HEK293 (cell line): ENCODE results near the gene SSTR4.

Source experiments
- CTCF ChIA-PET: fragments of 350-600 bp; formaldehyde crosslinking; extraction: SDS; loops from one replicate; lab custom pipeline; 2021; ENCODE audit warnings: antibody characterized with exemption; lab: Yijun Ruan, JAX
- POLR2A ChIA-PET: fragments of 300-600 bp; formaldehyde crosslinking; extraction: SDS; loops from one replicate; lab custom pipeline; 2020; ENCODE audit warnings: antibody characterized with exemption, inconsistent platforms; lab: Yijun Ruan, JAX
- H3K27ac ChIP-seq: fragments of 200-500 bp; sonication (Bioruptor generic); 2 replicates; pipeline ENCODE4 v1.5.1; 2014; ENCODE audit warnings: low read depth, low read length, control low read depth, inconsistent platforms; ENCODE audit errors: extremely low read depth
- H3K36me3 ChIP-seq, 2 experiments: fragments of 200-500 bp in 1 of 2; sonication (Bioruptor generic) in 1 of 2; 1 replicate in 1 of 2; 2 replicates in 1 of 2; pipeline ENCODE4 v1.5.1; 2014 to 2017; ENCODE audit warnings: inconsistent platforms in 2 of 2, low read length in 2 of 2; ENCODE audit not compliant: control insufficient read depth in 2 of 2, insufficient read depth in 1 of 2
- H3K4me1 ChIP-seq: fragments of 200-500 bp; sonication (Bioruptor generic); 2 replicates; pipeline ENCODE4 v1.5.1; 2014; ENCODE audit warnings: mild to moderate bottlenecking, low read length, inconsistent platforms; ENCODE audit not compliant: control insufficient read depth, insufficient read depth
- H3K4me3 ChIP-seq: 2 replicates; pipeline ENCODE4 v1.5.1; 2011; ENCODE audit warnings: low read depth, mild to moderate bottlenecking, control low read depth, low read length, moderate library complexity
- H3K9me3 ChIP-seq: fragments of 200-500 bp; sonication (Bioruptor generic); 2 replicates; pipeline ENCODE4 v1.5.1; 2014; ENCODE audit warnings: low read depth, low read length, inconsistent platforms; ENCODE audit not compliant: control insufficient read depth, insufficient read depth
- GFI1B ChIP-seq: fragments of 450-650 bp; formaldehyde crosslinking; IDR thresholded peaks from 2 replicates; pipeline ENCODE4 v1.5.1; 2016; ENCODE audit warnings: missing biosample characterization, missing genetic modification characterization
- GLI2 ChIP-seq: fragments of 450-650 bp; formaldehyde crosslinking; IDR thresholded peaks from 2 replicates; pipeline ENCODE4; 2017; ENCODE audit warnings: missing biosample characterization, missing genetic modification characterization, low read depth, borderline replicate concordance
- GLIS2 ChIP-seq: fragments of 450-650 bp; formaldehyde crosslinking; IDR thresholded peaks from 2 replicates; pipeline ENCODE4 v1.5.1; 2016; ENCODE audit warnings: missing biosample characterization, missing genetic modification characterization
- HIC1 ChIP-seq: fragments of 450-650 bp; formaldehyde crosslinking; IDR thresholded peaks from 2 replicates; pipeline ENCODE4 v1.5.1; 2016; ENCODE audit warnings: missing biosample characterization, missing genetic modification characterization
- HOXC10 ChIP-seq: sonication (generic); formaldehyde crosslinking; IDR thresholded peaks from 2 replicates; pipeline ENCODE4 v1.8.1; 2023; ENCODE audit warnings: mild to moderate bottlenecking, missing genetic modification reagents
- HOXD13 ChIP-seq: sonication (generic); formaldehyde crosslinking; IDR thresholded peaks from 2 replicates; pipeline ENCODE4 v1.8.0; 2022; ENCODE audit warnings: missing genetic modification reagents, borderline replicate concordance
- IKZF3 ChIP-seq: fragments of 450-650 bp; IDR thresholded peaks from 2 replicates; pipeline ENCODE4 v1.5.0; 2018; ENCODE audit warnings: missing biosample characterization, mild to moderate bottlenecking, missing genetic modification characterization, moderate library complexity
- INSM2 ChIP-seq: fragments of 450-650 bp; formaldehyde crosslinking; IDR thresholded peaks from 2 replicates; pipeline ENCODE4 v1.5.1; 2016; ENCODE audit warnings: missing biosample characterization, missing genetic modification characterization
- KLF8 ChIP-seq: fragments of 450-650 bp; formaldehyde crosslinking; IDR thresholded peaks from 2 replicates; pipeline ENCODE4 v1.5.1; 2016; ENCODE audit warnings: missing biosample characterization, missing genetic modification characterization
- MEIS1 ChIP-seq: sonication (generic); formaldehyde crosslinking; IDR thresholded peaks from 2 replicates; pipeline ENCODE4 v1.8.1; 2022; ENCODE audit warnings: missing genetic modification reagents, mild to moderate bottlenecking, borderline replicate concordance
- PRDM6 ChIP-seq: fragments of 450-650 bp; formaldehyde crosslinking; IDR thresholded peaks from 2 replicates; pipeline ENCODE4 v1.5.1; 2017; ENCODE audit warnings: missing biosample characterization, missing genetic modification characterization
- TCF7L2 ChIP-seq: IDR thresholded peaks from 2 replicates; pipeline ENCODE4 v1.6.1; 2011; ENCODE audit warnings: low read depth, mild to moderate bottlenecking, inconsistent platforms, low read length, moderate library complexity, borderline replicate concordance
- TSHZ1 ChIP-seq: fragments of 450-650 bp; formaldehyde crosslinking; IDR thresholded peaks from 2 replicates; pipeline ENCODE4 v1.5.1; 2016; ENCODE audit warnings: missing biosample characterization, missing genetic modification characterization, borderline replicate concordance
- WT1 ChIP-seq: fragments of 450-650 bp; formaldehyde crosslinking; IDR thresholded peaks from 2 replicates; pipeline ENCODE4 v1.5.1; 2016; ENCODE audit warnings: missing biosample characterization, missing genetic modification characterization
- YY1 ChIP-seq: fragments of 450-650 bp; formaldehyde crosslinking; IDR thresholded peaks from 2 replicates; pipeline ENCODE4 v1.5.1; 2018; ENCODE audit warnings: missing biosample characterization, missing genetic modification characterization
- ZBTB7A ChIP-seq: fragments of 450-650 bp; formaldehyde crosslinking; IDR thresholded peaks from 2 replicates; pipeline ENCODE4 v1.5.1; 2016; ENCODE audit warnings: low read depth, missing biosample characterization, missing genetic modification characterization
- ZNF174 ChIP-seq: fragments of 450-650 bp; formaldehyde crosslinking; IDR thresholded peaks from 2 replicates; pipeline ENCODE4 v1.5.0; 2017; ENCODE audit warnings: missing biosample characterization, mild to moderate bottlenecking, missing genetic modification characterization
- ZNF211 ChIP-seq: fragments of 450-650 bp; formaldehyde crosslinking; IDR thresholded peaks from 2 replicates; pipeline ENCODE4 v1.5.1; 2016; ENCODE audit warnings: low read depth, missing biosample characterization, missing genetic modification characterization
- ZNF24 ChIP-seq: fragments of 450-650 bp; formaldehyde crosslinking; IDR thresholded peaks from 2 replicates; pipeline ENCODE4 v1.5.1; 2016; ENCODE audit warnings: missing biosample characterization, missing genetic modification characterization
- ZNF302 ChIP-seq: fragments of 450-650 bp; formaldehyde crosslinking; IDR thresholded peaks from 2 replicates; pipeline ENCODE4 v1.5.1; 2016; ENCODE audit warnings: missing biosample characterization, missing genetic modification characterization, low read depth
- ZNF341 ChIP-seq: fragments of 450-650 bp; formaldehyde crosslinking; IDR thresholded peaks from 2 replicates; pipeline ENCODE4; 2016; ENCODE audit warnings: low read depth, missing biosample characterization, missing genetic modification characterization
- ZNF366 ChIP-seq: fragments of 450-650 bp; formaldehyde crosslinking; conservative IDR thresholded peaks from 2 replicates; pipeline ENCODE4 v1.5.1; 2016; ENCODE audit warnings: missing biosample characterization, missing genetic modification characterization
- ZNF473 ChIP-seq: fragments of 450-650 bp; formaldehyde crosslinking; IDR thresholded peaks from 2 replicates; pipeline ENCODE4 v1.5.1; 2017; ENCODE audit warnings: missing biosample characterization, missing genetic modification characterization
- ZNF558 ChIP-seq: fragments of 450-650 bp; formaldehyde crosslinking; IDR thresholded peaks from 2 replicates; pipeline ENCODE4 v1.5.1; 2016; ENCODE audit warnings: missing biosample characterization, missing genetic modification characterization
- ZNF626 ChIP-seq: fragments of 450-650 bp; sonication (Bioruptor Pico); formaldehyde crosslinking; IDR thresholded peaks from 2 replicates; pipeline ENCODE4 v1.5.1; 2018; ENCODE audit warnings: missing biosample characterization, missing genetic modification characterization, inconsistent platforms
- ZNF664 ChIP-seq: fragments of 450-650 bp; formaldehyde crosslinking; IDR thresholded peaks from 2 replicates; pipeline ENCODE4 v1.5.1; 2016; ENCODE audit warnings: missing biosample characterization, missing genetic modification characterization
- ZNF777 ChIP-seq: fragments of 450-650 bp; formaldehyde crosslinking; IDR thresholded peaks from 2 replicates; pipeline ENCODE4 v1.5.1; 2017; ENCODE audit warnings: missing biosample characterization, missing genetic modification characterization, borderline replicate concordance
- ZSCAN30 ChIP-seq: fragments of 450-650 bp; IDR thresholded peaks from 2 replicates; pipeline ENCODE4 v1.5.1; 2018; ENCODE audit warnings: missing biosample characterization, mild to moderate bottlenecking, missing genetic modification characterization, moderate library complexity
- ZXDB ChIP-seq: fragments of 450-650 bp; formaldehyde crosslinking; IDR thresholded peaks from 2 replicates; pipeline ENCODE4 v1.5.1; 2016; ENCODE audit warnings: missing biosample characterization, missing genetic modification characterization

The SSTR4 gene

GRCh38 chr20:23037017-23037481 lies 1.9 kb downstream of the SSTR4 start (continued):
- TF ChIP-seq TSHZ1 (tag by site-specific recombination) (peak; percentile 61; the same call in 1 of the 2 replicates), IKZF3 (tag by site-specific recombination) (0 out of 2 replicates have a peak, but pooled peaks have one; percentile 31), ZNF211 (tag by site-specific recombination) (no peak), ZNF366 (0 out of 2 replicates have a peak, but pooled peaks have one; percentile 42), ZNF664 (tag by site-specific recombination) (no peak), YY1 (tag by site-specific recombination) (no peak), GLIS2 (peak; percentile 35; the same call in 1 of the 2 replicates), ZNF558 (tag by site-specific recombination) (peak; percentile 66; the same call in 1 of the 2 replicates), HIC1 (tag by site-specific recombination) (peak; percentile 59), ZNF473 (tag by site-specific recombination) (no peak), ZBTB7A (no peak), KLF8 (peak; percentile 53; the same call in 1 of the 2 replicates), ZNF174 (tag by site-specific recombination) (no peak), GLI2 (tag by site-specific recombination) (0 out of 2 replicates have a peak, but pooled peaks have one; percentile 38), GFI1B (tag by site-specific recombination) (0 out of 2 replicates have a peak, but pooled peaks have one; percentile 19), HOXC10 (no peak), ZXDB (tag by site-specific recombination) (peak; percentile 46; the same call in 1 of the 2 replicates), MEIS1 (CRISPR knock-in tag) (no peak), ZNF24 (tag by site-specific recombination) (0 out of 2 replicates have a peak, but pooled peaks have one; percentile 38), ZNF341 (tag by site-specific recombination) (peak; percentile 66), TCF7L2 (peak; percentile 93; the same call in 1 of the 2 replicates), WT1 (tag by site-specific recombination) (peak; percentile 48; the same call in 1 of the 2 replicates)

- CTCF ChIA-PET, result interaction anchor here (0.9 to 2.7 kb wide), 2 partner anchors 11 to 701 kb away, joined by 6 to 12 read pairs; no protein-coding TSS in a partner anchor
- POLR2A ChIA-PET, result no interaction called here
- TF ChIP-seq ZSCAN30 (tag by site-specific recombination) (no peak), PRDM6 (no peak), ZNF777 (tag by site-specific recombination) (no peak), ZNF626 (tag by site-specific recombination) (no peak), INSM2 (tag by site-specific recombination) (no peak), HOXD13 (CRISPR knock-in tag) (no peak), GLIS2 (no peak), ZNF302 (no peak)
These were observed 4.2 kb downstream of the SSTR4 start for GRCh38 chr20:23039136-23039875.

More at GRCh38 chr20:23039136-23039875, 4.2 kb downstream of the SSTR4 start:
- Histone ChIP-seq H3K36me3 (no peaks in the 10 kb centered on the region), H3K4me3 (no peak overlapping the region), H3K9me3 (no peaks in the 10 kb centered on the region), H3K4me1 (no peaks in the 10 kb centered on the region; the same call in 1 of the 2 replicates), H3K27ac (no peak overlapping the region)
